ENCODE measurements around the gene NAA38. TPM values are rescaled to one million over a fixed set of nuclear protein-coding genes. Genes with fewer than 3 reads are reported as not detected.

The NAA38 gene
- total RNA-seq, 1 donor from 2014 or later: 8.6 TPM

- Histone ChIP-seq H3K36me3 (no peaks in the 10 kb centered on the region), H3K4me2 (no peak overlapping the region), H3K9me3 (ENCODE audit: low read depth) (no peaks in the 10 kb centered on the region), H3K27ac (no peak overlapping the region), H3K4me1 (peaks cover 9% of the 10 kb centered on the region), H3K9ac (no peak overlapping the region), H3K79me2 (ENCODE audit: low read depth) (peaks cover 5% of the 10 kb centered on the region), H3K4me3 (no peak overlapping the region), H3K27me3 (no peaks in the 10 kb centered on the region), H4K20me1 (ENCODE audit: low read depth) (peaks cover 12% of the 10 kb centered on the region), H3F3A (ENCODE audit: low read depth) (peaks cover 13% of the 10 kb centered on the region), H2AFZ (replicated peaks) (no peak overlapping the region)
- Mint-ChIP-seq H3K27me3 (ENCODE audit: insufficient read depth, low read depth) (peaks cover 2% of the 10 kb centered on the region), H3K27ac (no peak overlapping the region), H3K9me3 (no peaks in the 10 kb centered on the region), H3K4me1 (peaks cover 3% of the 10 kb centered on the region), H3K4me3 (peak overlapping the region; percentile 3), H3K36me3 (peaks cover 21% of the 10 kb centered on the region)
- DNase-seq (ENCODE audit: low spot score): peak; percentile 82
- TF ChIP-seq CTCF (IDR thresholded peaks at IDR 0.05) (peak; percentile 77), EZH2 (IDR thresholded peaks at IDR 0.05) (no peak)
Measured at GRCh38 chr17:7862692-7863437, 5.5 kb upstream of the NAA38 start.

- Histone ChIP-seq H2AFZ (replicated peaks) (no peak overlapping the region), H3K4me3 (peak overlapping the region; percentile 74), H3K9ac (no peak overlapping the region), H3K36me3 (no peaks in the 10 kb centered on the region), H3K27me3 (no peaks in the 10 kb centered on the region), H3K27ac (no peak overlapping the region), H4K20me1 (ENCODE audit: low read depth) (peaks cover 30% of the 10 kb centered on the region), H3K9me3 (ENCODE audit: low read depth) (no peaks in the 10 kb centered on the region), H3K79me2 (ENCODE audit: low read depth) (peaks cover 20% of the 10 kb centered on the region), H3K4me1 (peaks cover 31% of the 10 kb centered on the region), H3F3A (ENCODE audit: low read depth) (peaks cover 43% of the 10 kb centered on the region), H3K4me2 (peak overlapping the region; percentile 94)
- H3K27ac Mint-ChIP-seq: no peak overlapping the region
- H3K27me3 Mint-ChIP-seq (ENCODE audit: insufficient read depth, low read depth): peaks cover 3% of the 10 kb centered on the region
- TF ChIP-seq EZH2phosphoT487 (IDR thresholded peaks at IDR 0.05) (no peak), EZH2 (IDR thresholded peaks at IDR 0.05) (no peak)
- H3K9me3 Mint-ChIP-seq: no peaks in the 10 kb centered on the region
- H3K36me3 Mint-ChIP-seq: peaks cover 3% of the 10 kb centered on the region
- peaks cover 8% of the 10 kb centered on the region for H3K4me1 Mint-ChIP-seq
- DNase-seq (ENCODE audit: low spot score): no peak
- no peak overlapping the region for H3K4me3 Mint-ChIP-seq
Measured at GRCh38 chr17:7859028-7859427, 1.7 kb upstream of the NAA38 start.

GRCh38 chr17:7858522-7858810 is 1.1 kb upstream of the NAA38 start:
- H4K20me1 ChIP-seq (ENCODE audit: low read depth): peaks cover 36% of the 10 kb centered on the region
- Mint-ChIP-seq H3K4me3 (no peak overlapping the region), H3K27ac (no peak overlapping the region), H3K36me3 (peaks cover 7% of the 10 kb centered on the region), H3K4me1 (peaks cover 13% of the 10 kb centered on the region), H3K27me3 (ENCODE audit: insufficient read depth, low read depth) (peaks cover 3% of the 10 kb centered on the region), H3K9me3 (no peaks in the 10 kb centered on the region)
- H3K4me3 ChIP-seq: peak overlapping the region; percentile 74
- H3F3A ChIP-seq (ENCODE audit: low read depth): peaks cover 48% of the 10 kb centered on the region
- peaks cover under 1% of the 10 kb centered on the region for H3K27me3 ChIP-seq
- H3K27ac ChIP-seq: no peak overlapping the region
- peak overlapping the region; percentile 30 for H3K9ac ChIP-seq
- TF ChIP-seq CTCF (IDR thresholded peaks at IDR 0.05): peak; percentile 51
- TF ChIP-seq EZH2 (IDR thresholded peaks at IDR 0.05): no peak
- TF ChIP-seq EZH2phosphoT487 (IDR thresholded peaks at IDR 0.05): no peak
- peak overlapping the region; percentile 94 for H3K4me2 ChIP-seq
- H3K79me2 ChIP-seq (ENCODE audit: low read depth): peaks cover 20% of the 10 kb centered on the region
- H3K9me3 ChIP-seq (ENCODE audit: low read depth): no peaks in the 10 kb centered on the region
- peak; percentile 88 for DNase-seq (ENCODE audit: low spot score)
- H3K36me3 ChIP-seq: no peaks in the 10 kb centered on the region
- peak overlapping the region; percentile 94 for H2AFZ ChIP-seq (replicated peaks)
- peaks cover 37% of the 10 kb centered on the region for H3K4me1 ChIP-seq
